Adrenal gland (tissue), 5 donors: ENCODE results near the gene BAG1.

Source experiments
- POLR2A ChIP-seq, 2 donors: fragments of 450-650 bp; IDR thresholded peaks; one replicate each; pipeline ENCODE4 v1.6.1; 2017; ENCODE audit warnings: antibody characterized with exemption in 2 of 2, mild to moderate bottlenecking in 2 of 2, moderate library complexity in 1 of 2
- TF ChIP-seq, protein P1 (sequence below), 6 experiments: fragments of 450-650 bp in 4 of 6; fragments of 200-600 bp in 2 of 6; sonication (generic) in 1 of 6; IDR thresholded peaks; 1 replicate in 5 of 6; 2 replicates in 1 of 6; pipeline versions ENCODE4 v1.5.1 to v1.8.0; 2016 to 2021; ENCODE audit warnings: antibody characterized with exemption in 6 of 6, mild to moderate bottlenecking in 2 of 6, moderate library complexity in 1 of 6
- donor health status: DM: no; HTN: no; CAD: no.

- TF ChIP-seq POLR2A (IDR thresholded peaks at IDR 0.05), result no peak
- TF ChIP-seq, protein P1, sequence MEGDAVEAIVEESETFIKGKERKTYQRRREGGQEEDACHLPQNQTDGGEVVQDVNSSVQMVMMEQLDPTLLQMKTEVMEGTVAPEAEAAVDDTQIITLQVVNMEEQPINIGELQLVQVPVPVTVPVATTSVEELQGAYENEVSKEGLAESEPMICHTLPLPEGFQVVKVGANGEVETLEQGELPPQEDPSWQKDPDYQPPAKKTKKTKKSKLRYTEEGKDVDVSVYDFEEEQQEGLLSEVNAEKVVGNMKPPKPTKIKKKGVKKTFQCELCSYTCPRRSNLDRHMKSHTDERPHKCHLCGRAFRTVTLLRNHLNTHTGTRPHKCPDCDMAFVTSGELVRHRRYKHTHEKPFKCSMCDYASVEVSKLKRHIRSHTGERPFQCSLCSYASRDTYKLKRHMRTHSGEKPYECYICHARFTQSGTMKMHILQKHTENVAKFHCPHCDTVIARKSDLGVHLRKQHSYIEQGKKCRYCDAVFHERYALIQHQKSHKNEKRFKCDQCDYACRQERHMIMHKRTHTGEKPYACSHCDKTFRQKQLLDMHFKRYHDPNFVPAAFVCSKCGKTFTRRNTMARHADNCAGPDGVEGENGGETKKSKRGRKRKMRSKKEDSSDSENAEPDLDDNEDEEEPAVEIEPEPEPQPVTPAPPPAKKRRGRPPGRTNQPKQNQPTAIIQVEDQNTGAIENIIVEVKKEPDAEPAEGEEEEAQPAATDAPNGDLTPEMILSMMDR (IDR thresholded peaks at IDR 0.05), result no peak
These were observed 2.8 kb upstream of the BAG1 start for GRCh38 chr9:33267151-33267767.
